ENCODE data around the gene LRRC49. TPM values are rescaled to one million over a fixed set of nuclear protein-coding genes. Genes with fewer than 3 reads are reported as not detected.

LRRC49 gene, protein sequence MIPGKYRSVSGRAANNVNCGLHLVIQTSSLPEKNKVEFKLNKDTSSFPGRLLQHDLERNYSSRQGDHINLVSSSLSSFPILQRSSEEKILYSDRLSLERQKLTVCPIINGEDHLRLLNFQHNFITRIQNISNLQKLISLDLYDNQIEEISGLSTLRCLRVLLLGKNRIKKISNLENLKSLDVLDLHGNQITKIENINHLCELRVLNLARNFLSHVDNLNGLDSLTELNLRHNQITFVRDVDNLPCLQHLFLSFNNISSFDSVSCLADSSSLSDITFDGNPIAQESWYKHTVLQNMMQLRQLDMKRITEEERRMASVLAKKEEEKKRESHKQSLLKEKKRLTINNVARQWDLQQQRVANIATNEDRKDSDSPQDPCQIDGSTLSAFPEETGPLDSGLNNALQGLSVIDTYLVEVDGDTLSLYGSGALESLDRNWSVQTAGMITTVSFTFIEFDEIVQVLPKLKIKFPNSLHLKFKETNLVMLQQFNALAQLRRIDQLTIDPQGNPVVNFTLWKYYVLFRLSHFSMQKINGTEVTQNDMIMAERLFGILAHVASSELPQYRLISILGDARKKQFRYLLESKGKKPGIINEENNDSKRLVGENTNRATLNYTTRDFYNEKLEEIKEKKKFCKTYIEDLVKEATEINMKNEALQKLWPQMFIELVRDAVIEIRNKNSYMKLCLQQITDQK
- total RNA-seq = 10 to 100 TPM in 1 of 2 donors, 1 to 10 TPM in 1; 9.1 to 24.3 TPM
- polyA plus RNA-seq = 1 to 10 TPM; 3.0 to 5.6 TPM
- long read RNA-seq, donor 1, partial matches to known transcripts = 0 of 3 reads
- long read RNA-seq, donor 1, other reads (novel, unspliced or antisense) = 0 of 3 reads
- long read RNA-seq, donor 2 = 0 reads
- long read RNA-seq, donor 3, partial matches to known transcripts = 0 of 1 reads
- long read RNA-seq, donor 3, other reads (novel, unspliced or antisense) = 0 of 1 reads
- long read RNA-seq, donor 4 = 0 reads
- long read RNA-seq, donor 5, partial matches to known transcripts = 0 of 2 reads
- long read RNA-seq, donor 5, other reads (novel, unspliced or antisense) = 0 of 2 reads

DNA sequence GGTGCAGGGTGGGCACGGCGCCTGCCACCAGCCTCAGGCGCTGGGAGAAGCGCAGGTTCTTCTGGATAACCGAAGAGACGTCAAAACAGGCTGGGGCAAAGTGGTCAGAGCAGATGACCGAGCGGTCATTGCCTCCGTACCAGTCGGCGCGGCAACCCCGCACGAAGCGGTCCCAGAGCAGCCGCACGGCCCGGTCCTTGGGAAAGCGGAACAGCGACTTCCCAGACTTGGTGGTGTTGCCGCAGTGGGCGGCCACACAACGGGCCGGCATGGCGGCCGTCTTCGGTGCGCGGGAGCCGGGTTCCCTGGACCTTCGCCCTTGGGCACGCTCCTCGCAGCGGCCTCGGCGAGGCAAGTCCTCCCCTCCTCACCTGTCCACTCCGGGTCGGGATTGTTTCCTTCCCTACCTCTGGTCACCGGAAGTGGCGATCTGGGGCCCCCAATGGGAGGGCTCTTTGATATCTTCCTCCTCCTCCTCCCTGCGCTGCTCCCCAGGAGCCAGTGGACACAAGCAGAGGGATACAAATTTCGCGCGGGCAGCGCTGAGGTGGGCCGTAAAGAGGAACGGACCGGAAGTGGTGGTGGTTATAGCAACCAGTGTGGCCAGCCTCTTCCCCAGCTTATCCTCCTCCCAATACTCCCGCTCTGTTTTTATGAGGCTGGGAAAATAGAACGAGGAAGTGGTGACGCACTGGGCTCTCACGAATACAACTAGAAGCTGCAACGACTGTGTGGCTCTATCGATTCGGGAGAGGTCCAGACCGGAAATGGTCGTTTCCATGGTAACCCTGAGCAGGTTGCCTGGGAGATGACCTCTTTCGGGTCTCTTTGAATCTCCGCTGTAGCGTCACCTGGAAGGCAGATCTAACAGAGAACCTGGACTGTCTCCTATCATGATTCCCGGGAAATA, at the start of gene LRRC49, which contains the start of gene THAP10:
Gene LRRC49, plus strand, starts transcription at position 825 of the 910 bp plus-strand sequence. Its CDS starts 69 bp downstream, at position 894.
Gene THAP10, minus strand, starts transcription at position 432 of the 910 bp plus-strand sequence. Its CDS starts 161 bp downstream, at position 271.
- Histone ChIP-seq H3K27ac (ENCODE audit: low read depth in 1 of 2, low read length in 1 of 2) (peak within 1 kb of the TSS; percentile 3 to 86), H3K27me3 (ENCODE audit: control insufficient read depth in 3 of 3, insufficient read depth in 3 of 3, low read length in 2 of 3) (no peaks in the 10 kb centered on the region), H3K4me3 (peak within 1 kb of the TSS; percentile 59), H3K36me3 (ENCODE audit: control insufficient read depth in 4 of 4, insufficient read depth in 4 of 4, low read length in 4 of 4) (peaks cover 0 to 6% (median 1%) of the 10 kb centered on the region in 4 donors), H3K4me1 (ENCODE audit: control insufficient read depth in 5 of 5, insufficient read depth in 5 of 5, low read length in 5 of 5) (peaks cover 0 to 19% (median 3%) of the 10 kb centered on the region in 5 donors), H3K9me3 (ENCODE audit: control insufficient read depth in 4 of 4, insufficient read depth in 3 of 4, low read length in 3 of 4) (no peaks in the 10 kb centered on the region), H3K9ac (ENCODE audit: insufficient read depth in 1 of 2, low read length in 2 of 2) (peak within 1 kb of the TSS in 1 of 2 donors; percentile 72)
- DNase-seq = peak; percentile 91 to 97 (median 96)
- TF ChIP-seq, protein P1, sequence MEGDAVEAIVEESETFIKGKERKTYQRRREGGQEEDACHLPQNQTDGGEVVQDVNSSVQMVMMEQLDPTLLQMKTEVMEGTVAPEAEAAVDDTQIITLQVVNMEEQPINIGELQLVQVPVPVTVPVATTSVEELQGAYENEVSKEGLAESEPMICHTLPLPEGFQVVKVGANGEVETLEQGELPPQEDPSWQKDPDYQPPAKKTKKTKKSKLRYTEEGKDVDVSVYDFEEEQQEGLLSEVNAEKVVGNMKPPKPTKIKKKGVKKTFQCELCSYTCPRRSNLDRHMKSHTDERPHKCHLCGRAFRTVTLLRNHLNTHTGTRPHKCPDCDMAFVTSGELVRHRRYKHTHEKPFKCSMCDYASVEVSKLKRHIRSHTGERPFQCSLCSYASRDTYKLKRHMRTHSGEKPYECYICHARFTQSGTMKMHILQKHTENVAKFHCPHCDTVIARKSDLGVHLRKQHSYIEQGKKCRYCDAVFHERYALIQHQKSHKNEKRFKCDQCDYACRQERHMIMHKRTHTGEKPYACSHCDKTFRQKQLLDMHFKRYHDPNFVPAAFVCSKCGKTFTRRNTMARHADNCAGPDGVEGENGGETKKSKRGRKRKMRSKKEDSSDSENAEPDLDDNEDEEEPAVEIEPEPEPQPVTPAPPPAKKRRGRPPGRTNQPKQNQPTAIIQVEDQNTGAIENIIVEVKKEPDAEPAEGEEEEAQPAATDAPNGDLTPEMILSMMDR (IDR thresholded peaks at IDR 0.05; ENCODE audit: control extremely low read depth, extremely low read depth) = no peak
- peak; percentile 90 for ATAC-seq (ENCODE audit: insufficient read depth, low FRiP score)
- WGBS, 2 donors = 1% methylated on average over 61 of the region's 61 CpGs

DNA sequence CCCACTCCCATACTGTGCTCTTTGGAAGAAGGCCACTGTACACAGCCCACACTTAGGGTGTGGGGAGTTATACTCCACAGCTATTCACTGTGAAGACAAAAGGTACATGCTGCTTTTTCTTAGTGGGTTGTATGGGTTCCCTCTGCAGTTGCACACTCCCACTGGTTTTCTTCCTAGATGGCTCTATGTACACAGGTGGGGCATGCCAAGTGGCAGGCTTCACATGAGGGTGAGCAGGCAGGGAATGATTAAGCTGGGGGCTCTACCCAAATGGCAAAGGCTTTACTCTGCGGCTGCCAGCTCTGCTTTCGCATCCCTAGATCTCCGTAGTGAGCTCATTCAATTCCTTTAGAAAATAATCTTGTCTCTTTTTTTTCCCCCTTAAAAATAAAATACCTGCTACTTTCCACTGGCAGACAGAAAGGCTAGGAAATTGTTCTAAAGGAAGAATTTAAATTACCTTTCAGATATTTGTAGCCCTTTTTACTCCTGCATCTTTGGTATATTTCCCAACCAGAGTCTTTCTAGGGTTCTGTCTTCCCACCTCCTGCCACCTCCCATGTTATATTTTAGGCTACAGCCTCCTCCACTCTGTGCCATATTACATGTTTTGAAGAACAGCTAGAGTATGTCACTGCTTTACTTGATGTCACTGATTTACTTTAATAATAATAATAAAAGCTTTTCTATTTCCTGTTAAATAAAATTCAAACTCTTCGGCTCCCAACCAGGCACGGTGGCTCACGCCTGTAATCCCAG, 46.8 kb upstream of the LRRC49 start:
- peaks cover 0 to 2% (median 0%) of the 10 kb centered on the region in 5 donors for H3K4me1 ChIP-seq (ENCODE audit: control insufficient read depth in 5 of 5, insufficient read depth in 5 of 5, low read length in 5 of 5)
- no peak overlapping the region for H3K27ac ChIP-seq (ENCODE audit: low read depth in 1 of 2, low read length in 1 of 2)
- TF ChIP-seq, protein P1 (IDR thresholded peaks at IDR 0.05; ENCODE audit: control extremely low read depth, extremely low read depth) = no peak
- 95% methylated on average over 6 of the region's 6 CpGs for WGBS, 2 donors
- H3K36me3 ChIP-seq (ENCODE audit: control insufficient read depth in 4 of 4, insufficient read depth in 4 of 4, low read length in 4 of 4) = peaks cover 0 to 7% (median 5%) of the 10 kb centered on the region in 4 donors
- no peak for DNase-seq
- H3K9me3 ChIP-seq (ENCODE audit: control insufficient read depth in 4 of 4, insufficient read depth in 3 of 4, low read length in 3 of 4) = no peaks in the 10 kb centered on the region
- H3K27me3 ChIP-seq (ENCODE audit: control insufficient read depth in 3 of 3, insufficient read depth in 3 of 3, low read length in 2 of 3) = no peaks in the 10 kb centered on the region
- no peak overlapping the region for H3K4me3 ChIP-seq
- no peak for ATAC-seq (ENCODE audit: insufficient read depth, low FRiP score)
- H3K9ac ChIP-seq (ENCODE audit: insufficient read depth in 1 of 2, low read length in 2 of 2) = no peak overlapping the region

DNA sequence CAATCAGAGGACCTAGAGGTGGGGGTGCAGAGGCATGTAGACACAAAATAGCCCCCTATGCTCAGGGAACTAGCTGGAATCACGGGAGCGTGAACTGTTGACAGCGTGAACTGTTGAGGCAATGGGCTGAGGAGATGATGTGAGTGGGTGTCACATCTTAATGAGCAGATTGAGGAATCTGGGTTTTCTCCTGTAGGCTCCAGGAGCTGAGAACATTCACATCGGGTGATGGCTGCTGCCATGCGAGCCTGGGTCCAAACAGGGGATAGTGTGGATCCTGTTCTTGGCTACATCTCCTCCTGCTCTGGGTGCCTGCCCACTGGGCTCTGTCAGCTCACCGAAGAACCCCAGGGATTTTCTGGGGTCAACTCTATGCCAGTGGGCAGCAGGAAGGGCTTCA, 40.7 kb upstream of the LRRC49 start:
- Histone ChIP-seq H3K27ac (ENCODE audit: low read depth in 1 of 2, low read length in 1 of 2) (peak overlapping the region in 1 of 2 donors; percentile 50), H3K4me1 (ENCODE audit: control insufficient read depth in 5 of 5, insufficient read depth in 5 of 5, low read length in 5 of 5) (peaks cover 5 to 27% (median 10%) of the 10 kb centered on the region in 5 donors), H3K9ac (ENCODE audit: insufficient read depth in 1 of 2, low read length in 2 of 2) (no peak overlapping the region), H3K9me3 (ENCODE audit: control insufficient read depth in 4 of 4, insufficient read depth in 3 of 4, low read length in 3 of 4) (no peaks in the 10 kb centered on the region), H3K4me3 (no peak overlapping the region), H3K27me3 (ENCODE audit: control insufficient read depth in 3 of 3, insufficient read depth in 3 of 3, low read length in 2 of 3) (peaks cover 0 to 3% (median 2%) of the 10 kb centered on the region in 3 donors), H3K36me3 (ENCODE audit: control insufficient read depth in 4 of 4, insufficient read depth in 4 of 4, low read length in 4 of 4) (peaks cover 0 to 14% (median 7%) of the 10 kb centered on the region in 4 donors)
- ATAC-seq (ENCODE audit: insufficient read depth, low FRiP score) = no peak
- TF ChIP-seq, protein P1 (IDR thresholded peaks at IDR 0.05; ENCODE audit: control extremely low read depth, extremely low read depth) = no peak
- 96 to 97% methylated on average over 6 of the region's 6 CpGs for WGBS, 2 donors
- DNase-seq = no peak

Measured in lung (tissue), 16 donors.